NCI-H2227 (cell line): Measurements from ENCODE around the gene DISC1.
"Not testable (repeated sequence)": the region's sequence is repeated elsewhere in the genome, so short reads cannot be mapped to it uniquely, and the experiment has no call there.

Experiments used
- DNase-seq: peaks from one replicate; lab custom pipeline; 2025; ENCODE audit not compliant: unreplicated experiment; lab: John Stamatoyannopoulos, UW

Gene DISC1

GRCh38 chr1:231605149-231606100 lies 21.2 kb upstream of the DISC1 start:
- no peak for DNase-seq

GRCh38 chr1:231606712-231607111 lies 19.9 kb upstream of the DISC1 start:
- DNase-seq = no peak

DNA sequence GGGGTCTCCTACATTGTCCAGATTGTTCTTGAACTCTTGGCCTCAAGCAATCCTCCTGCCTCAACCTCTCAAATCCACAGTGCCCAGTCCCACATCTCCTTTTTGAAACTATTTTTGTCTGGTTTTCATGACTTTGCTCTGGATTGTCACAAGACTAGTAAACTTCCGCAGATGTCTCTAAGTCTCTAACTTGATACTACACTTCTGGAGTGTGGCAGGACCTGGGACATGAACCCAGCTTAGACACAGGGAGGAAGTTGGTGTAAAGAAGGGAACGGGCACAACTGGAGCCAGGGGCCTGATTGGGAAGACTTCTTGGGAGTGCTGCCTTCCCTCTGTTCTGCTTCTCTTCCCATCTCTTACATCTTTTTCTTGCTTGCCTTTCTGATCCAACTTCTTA lies 16.2 kb upstream of the DISC1 start:
- no peak for DNase-seq

DNA sequence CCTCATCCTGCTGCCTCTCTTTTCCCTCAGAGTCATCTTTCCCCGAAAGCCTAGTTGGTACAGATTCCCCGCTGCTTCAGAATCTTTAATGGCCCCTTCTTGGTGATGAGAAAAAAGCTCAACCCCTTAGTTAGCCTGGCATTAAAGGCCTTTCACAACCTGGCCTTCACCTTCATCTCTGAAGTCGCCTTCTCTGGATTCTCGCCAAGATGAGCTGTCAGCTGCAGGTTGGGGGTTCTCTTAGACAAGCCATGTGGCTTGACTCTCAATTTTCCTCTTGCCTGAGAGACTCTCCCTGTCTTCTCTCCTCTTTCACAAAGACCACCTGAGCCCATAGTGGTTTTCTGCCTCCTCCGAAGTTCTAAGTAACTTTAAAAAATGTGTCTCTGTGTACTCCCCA lies 15.5 kb upstream of the DISC1 start:
- DNase-seq = no peak

- DNase-seq = no peak
Observed at GRCh38 chr1:231611851-231612250, 14.7 kb upstream of the DISC1 start.

- DNase-seq = no peak
Observed at GRCh38 chr1:231612393-231613089, 14.0 kb upstream of the DISC1 start.

GRCh38 chr1:231613419-231614349 lies 12.9 kb upstream of the DISC1 start:
- no peak for DNase-seq

DNA sequence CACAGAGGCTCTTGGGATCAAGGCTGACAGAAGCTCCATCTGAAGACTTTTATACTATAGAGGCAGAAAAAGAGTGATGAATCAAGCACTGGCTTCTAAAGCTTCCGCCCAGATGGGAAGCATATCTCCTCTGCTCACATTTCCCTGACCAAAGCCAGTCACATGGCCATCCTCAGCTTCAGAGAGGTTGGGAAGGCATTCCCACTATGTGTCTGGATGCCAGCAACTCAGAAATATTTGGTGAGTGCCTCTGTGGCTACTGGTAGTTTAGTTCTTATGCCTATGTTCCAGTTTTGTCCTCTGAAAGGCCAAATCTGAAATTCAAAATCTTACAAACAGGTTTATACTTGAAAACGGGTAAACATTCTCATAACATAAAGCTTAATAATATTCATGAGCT lies 9.9 kb upstream of the DISC1 start:
- DNase-seq = no peak

DNA sequence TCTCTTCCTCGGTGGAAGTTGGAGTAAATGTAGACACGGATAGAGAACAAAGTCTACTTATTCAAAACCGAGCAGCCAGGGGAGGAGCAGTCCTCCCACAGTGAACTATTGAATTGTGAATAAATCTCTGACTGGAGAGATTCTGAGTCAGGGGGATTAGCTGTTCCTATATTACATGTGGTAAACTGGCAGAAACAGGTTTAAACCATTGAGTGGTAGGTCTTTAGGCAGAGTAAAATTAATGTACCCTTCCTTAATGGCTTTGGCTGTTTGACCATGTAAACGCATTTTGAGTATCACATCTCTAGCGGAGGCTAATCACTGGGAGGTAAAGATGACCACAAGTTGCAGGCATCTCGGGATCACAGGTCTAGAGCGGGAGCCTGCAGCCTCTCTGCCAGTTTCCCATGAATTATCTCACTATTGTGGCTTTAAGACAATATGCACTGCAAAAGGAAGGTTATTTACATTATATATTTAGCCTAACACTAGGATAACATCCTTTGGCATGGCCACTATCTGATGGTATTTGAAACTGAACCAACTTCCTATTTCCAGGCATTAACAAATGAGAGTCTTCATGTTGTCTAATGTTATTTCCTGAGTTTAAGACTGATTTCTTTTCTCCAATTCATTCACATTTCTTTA lies 7.9 kb upstream of the DISC1 start:
- peak; percentile 33 for DNase-seq

DNA sequence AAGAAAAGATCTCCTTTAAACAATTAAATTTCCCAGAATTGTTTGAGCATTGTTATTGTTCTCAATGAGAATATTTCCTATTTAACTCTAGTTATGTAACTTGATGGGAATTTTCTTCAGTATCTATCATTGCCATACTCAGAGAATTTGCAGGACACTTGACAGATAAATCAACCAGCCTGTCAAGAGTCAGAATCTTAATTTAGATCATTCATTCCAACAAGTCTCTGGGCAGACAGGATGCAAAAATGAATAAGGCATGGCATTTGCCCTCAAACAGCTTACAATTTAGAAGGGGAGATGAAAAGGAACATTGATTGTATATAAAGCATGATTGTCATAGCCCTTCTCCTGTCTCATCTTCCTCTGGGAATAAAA lies 7.3 kb upstream of the DISC1 start:
- DNase-seq = no peak

- not testable (repeated sequence) for DNase-seq
Observed at GRCh38 chr1:231625042-231625441, 1.5 kb upstream of the DISC1 start.

DNA sequence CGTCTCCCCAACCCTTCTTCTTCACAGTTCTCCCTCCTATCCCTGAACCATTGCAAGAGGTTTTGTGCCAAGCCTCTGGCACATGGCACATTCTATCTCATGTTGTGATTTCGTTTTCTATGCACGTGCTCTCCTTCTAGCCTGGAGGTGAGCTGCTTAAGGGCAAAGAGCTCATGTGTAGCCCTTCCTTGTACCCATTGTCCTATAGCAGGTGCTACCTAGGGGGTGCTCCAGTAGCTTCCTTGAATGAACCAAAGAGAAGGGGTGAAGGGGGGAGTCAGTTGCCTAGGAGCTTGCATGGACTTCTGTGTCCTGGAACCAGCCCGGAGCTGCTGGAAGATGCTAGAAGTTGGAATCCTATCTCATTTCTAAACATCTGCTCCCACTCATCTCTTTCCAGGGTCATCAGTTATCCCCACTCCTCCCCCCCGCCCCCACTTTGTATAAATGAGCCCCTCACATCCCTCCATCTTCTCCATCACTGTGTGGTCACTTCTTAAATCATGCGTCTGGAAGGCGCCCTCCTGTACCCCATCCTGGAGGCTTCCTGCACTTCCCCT lies 535 bp upstream of the DISC1 start:
- no peak for DNase-seq

DNA sequence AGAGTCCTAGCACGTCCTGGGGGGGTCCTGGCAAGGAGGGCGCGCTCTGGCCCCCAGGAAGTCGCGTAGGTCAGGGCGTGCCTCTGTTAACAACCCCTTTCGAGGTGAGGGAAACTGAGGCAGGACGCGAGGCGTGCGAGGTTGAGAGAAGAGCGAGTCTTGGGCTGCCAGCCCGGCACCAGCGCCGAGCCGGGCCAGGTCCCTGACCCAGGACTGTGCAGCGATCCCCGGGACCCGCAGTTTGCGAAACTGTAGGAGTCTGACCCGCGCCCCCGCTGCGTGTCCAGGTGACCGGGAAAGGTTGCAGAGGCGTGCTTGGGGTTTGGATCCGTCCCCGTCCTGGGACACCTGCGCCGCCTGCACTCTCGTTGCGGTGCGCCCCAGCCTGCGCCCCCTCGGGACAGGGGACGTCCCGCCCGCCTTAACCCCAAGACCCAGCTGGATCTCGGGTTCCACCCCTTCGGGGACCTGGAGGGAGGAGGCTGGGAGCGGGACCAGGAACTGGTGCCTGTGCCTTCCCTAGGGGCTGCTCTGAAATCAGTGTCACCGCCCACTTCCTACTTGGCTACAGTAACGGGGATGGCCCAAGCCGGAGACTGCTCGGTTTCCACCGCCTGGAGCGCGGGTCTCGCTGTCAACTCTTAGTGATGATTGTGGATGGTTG lies 493 bp downstream of the DISC1 start:
- peak; percentile 65 for DNase-seq

- DNase-seq = peak; percentile 45
Observed at GRCh38 chr1:231628207-231628876, 1.8 kb downstream of the DISC1 start.

DNA sequence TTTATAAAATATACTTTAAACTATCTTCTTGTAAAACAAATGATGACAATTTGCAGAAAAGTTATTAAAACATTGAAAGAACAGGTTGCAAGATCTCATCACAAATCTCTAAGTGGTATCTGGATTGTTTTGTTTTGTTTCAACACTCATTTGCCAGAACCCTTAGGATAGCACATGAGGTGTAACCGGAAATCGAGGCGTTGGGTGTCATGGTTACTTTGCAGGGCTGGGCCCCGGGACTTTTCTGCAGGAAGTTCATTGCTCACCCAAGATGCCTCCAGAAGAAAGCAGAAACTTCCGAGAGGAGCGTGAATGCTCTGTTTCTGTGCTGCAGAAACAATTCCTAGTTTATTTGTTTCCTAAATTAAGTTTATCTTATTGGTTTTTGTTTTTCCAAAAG lies 2.5 kb downstream of the DISC1 start:
- DNase-seq = no peak

DNA sequence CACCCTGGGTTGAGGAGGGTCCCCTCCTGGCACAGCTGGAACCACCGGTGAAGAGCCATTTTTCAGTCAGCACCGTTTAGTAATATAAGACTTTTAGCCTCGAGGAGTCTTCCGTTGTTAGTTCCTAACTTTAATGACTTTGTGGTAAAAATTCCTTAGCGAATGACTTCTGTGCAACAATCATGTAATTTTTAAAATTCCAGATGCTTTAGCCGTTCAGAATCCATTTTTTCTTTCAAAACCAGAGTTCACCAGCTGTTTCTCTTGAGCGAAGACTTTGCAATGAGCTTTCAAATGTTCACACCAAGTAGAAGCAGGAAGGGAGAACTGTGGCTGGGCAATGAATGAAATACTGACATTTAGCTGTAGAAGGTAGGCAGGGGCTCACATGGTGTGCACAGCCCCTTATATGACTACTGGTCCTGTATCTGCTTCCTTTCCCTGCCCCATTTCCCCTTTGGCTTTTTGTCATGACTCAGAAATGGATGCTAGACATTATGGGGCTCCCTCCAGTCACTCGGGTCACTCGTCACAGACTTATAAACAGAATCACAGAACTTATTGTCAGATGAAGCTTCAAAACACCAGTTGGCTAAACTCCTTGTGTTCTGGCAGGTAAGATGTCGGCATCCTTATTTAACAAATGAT lies 4.1 kb downstream of the DISC1 start:
- DNase-seq = no peak

DNA sequence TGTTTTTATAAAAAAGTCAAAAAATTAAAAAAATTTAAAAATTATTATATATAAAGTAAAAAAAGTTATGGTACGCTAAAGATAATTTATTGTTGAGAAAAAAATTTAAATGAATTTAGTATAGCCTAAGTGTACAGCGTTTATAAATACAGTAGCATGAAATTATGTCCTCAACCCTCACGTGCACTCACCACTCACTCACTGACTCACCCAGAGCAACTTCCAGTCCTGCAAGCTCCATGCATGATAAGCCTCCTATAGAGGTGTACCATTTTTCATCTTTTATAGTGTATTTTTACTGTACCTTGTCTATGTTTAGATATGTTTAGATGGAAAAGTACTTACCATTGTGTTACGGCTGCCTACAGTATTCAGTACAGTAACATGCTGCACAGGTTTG lies 5.1 kb downstream of the DISC1 start:
- DNase-seq = no peak

- DNase-seq = no peak
Observed at GRCh38 chr1:231632119-231632518, 5.5 kb downstream of the DISC1 start.
